Loucy (cell line): ENCODE measurements around the gene TRAPPC12.

Experiments used
- EZH2phosphoT487 ChIP-seq: fragments of 200-600 bp; IDR thresholded peaks from 2 replicates; pipeline ENCODE4 v1.6.1; 2018; ENCODE audit warnings: antibody characterized with exemption, mild to moderate bottlenecking, moderate library complexity, borderline replicate concordance
- TF ChIP-seq, protein P1 (sequence below): fragments of 200-600 bp; sonication (generic); conservative IDR thresholded peaks from 2 replicates; pipeline ENCODE4 v1.5.1; 2014; ENCODE audit warnings: mild to moderate bottlenecking, antibody characterized with exemption, low read length

DNA sequence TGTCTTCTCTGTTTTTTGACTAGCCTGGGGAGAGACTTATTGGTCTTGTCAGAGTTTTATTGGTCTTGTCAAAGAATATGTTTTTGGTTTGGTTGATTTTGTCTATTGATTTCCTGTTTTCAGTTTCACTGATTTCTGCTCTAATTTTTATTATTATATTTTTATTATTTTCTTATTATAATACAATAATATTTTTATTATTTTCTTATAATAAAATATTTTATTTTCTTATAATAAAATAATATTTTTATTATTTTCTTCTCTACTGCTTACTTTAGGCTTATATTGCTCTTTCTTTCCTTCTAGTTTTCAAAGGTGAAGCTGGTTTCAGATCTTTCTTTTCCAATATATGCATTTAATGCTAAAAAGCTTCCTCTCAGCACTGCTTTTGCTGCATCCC, 62.0 kb downstream of the TRAPPC12 start:
- TF ChIP-seq, protein P1, sequence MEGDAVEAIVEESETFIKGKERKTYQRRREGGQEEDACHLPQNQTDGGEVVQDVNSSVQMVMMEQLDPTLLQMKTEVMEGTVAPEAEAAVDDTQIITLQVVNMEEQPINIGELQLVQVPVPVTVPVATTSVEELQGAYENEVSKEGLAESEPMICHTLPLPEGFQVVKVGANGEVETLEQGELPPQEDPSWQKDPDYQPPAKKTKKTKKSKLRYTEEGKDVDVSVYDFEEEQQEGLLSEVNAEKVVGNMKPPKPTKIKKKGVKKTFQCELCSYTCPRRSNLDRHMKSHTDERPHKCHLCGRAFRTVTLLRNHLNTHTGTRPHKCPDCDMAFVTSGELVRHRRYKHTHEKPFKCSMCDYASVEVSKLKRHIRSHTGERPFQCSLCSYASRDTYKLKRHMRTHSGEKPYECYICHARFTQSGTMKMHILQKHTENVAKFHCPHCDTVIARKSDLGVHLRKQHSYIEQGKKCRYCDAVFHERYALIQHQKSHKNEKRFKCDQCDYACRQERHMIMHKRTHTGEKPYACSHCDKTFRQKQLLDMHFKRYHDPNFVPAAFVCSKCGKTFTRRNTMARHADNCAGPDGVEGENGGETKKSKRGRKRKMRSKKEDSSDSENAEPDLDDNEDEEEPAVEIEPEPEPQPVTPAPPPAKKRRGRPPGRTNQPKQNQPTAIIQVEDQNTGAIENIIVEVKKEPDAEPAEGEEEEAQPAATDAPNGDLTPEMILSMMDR: no peak
- no peak for TF ChIP-seq EZH2phosphoT487
